H1 (cell line): ENCODE measurements around the gene UBE3B. TPM values are rescaled to one million over a fixed set of nuclear protein-coding genes. Genes with fewer than 3 reads are reported as not detected.

Experiments used
- CTCF ChIA-PET: fragments of 300-600 bp; sonication (Branson Sonifier 250); formaldehyde crosslinking; loops from one replicate; lab custom pipeline; 2021; ENCODE audit not compliant: partially characterized antibody; lab: Charles Lee
- POLR2A ChIA-PET: fragments of 300-600 bp; sonication (Branson Sonifier 250); formaldehyde crosslinking; loops from one replicate; lab custom pipeline; 2021; ENCODE audit warnings: inconsistent platforms; ENCODE audit not compliant: partially characterized antibody; lab: Charles Lee
- DNase-seq, 2 experiments: peaks; one replicate each; pipeline versions ENCODE4 v3.0.0 to v3.0.0-alpha.2; 2010 to 2022; ENCODE audit warnings: low spot score in 2 of 2, low read depth in 1 of 2, mixed read lengths in 1 of 2
- FAIRE-seq: peaks from 2 replicates; lab custom pipeline; 2011; peaks lifted over from hg19 to GRCh38; lab: Jason Lieb, UNC
- H2AFZ ChIP-seq: 2 replicates; pipeline ENCODE4 v1.8.1; 2012; ENCODE audit warnings: low read length, inconsistent platforms
- H2AK5ac ChIP-seq: 2 replicates; pipeline ENCODE4 v1.6.1; 2013; ENCODE audit warnings: low read depth, low read length
- H2BK120ac ChIP-seq: replicated peaks from 2 replicates; pipeline ENCODE3; 2013; ENCODE audit warnings: low read depth, low read length, inconsistent platforms
- H2BK12ac ChIP-seq: 2 replicates; pipeline ENCODE4 v1.6.1; 2013; ENCODE audit warnings: low read depth, low read length
- H2BK15ac ChIP-seq: 2 replicates; pipeline ENCODE4 v1.6.1; 2013; ENCODE audit warnings: low read length
- H2BK20ac ChIP-seq: 2 replicates; pipeline ENCODE4 v1.6.1; 2013; ENCODE audit warnings: low read length
- H2BK5ac ChIP-seq: 2 replicates; pipeline ENCODE4 v1.6.1; 2013; ENCODE audit warnings: low read depth, low read length
- H3K14ac ChIP-seq: 2 replicates; pipeline ENCODE4 v1.6.1; 2013; ENCODE audit warnings: inconsistent platforms; ENCODE audit not compliant: insufficient read length
- H3K18ac ChIP-seq: 2 replicates; pipeline ENCODE4 v1.6.1; 2013; ENCODE audit warnings: low read length; ENCODE audit errors: extremely low read depth
- H3K23ac ChIP-seq: 2 replicates; pipeline ENCODE4 v1.6.1; 2013; ENCODE audit warnings: inconsistent platforms; ENCODE audit not compliant: insufficient read length
- H3K23me2 ChIP-seq: 2 replicates; pipeline ENCODE4 v1.6.1; 2013; ENCODE audit warnings: low read depth, low read length
- H3K27ac ChIP-seq: 2 replicates; pipeline ENCODE4 v1.6.1; 2011; ENCODE audit warnings: low read depth, low read length, inconsistent platforms
- H3K27me3 ChIP-seq, 4 experiments: replicated peaks in 1 of 4; 1 replicate in 1 of 4; 2 replicates in 3 of 4; pipeline versions ENCODE4 v1.6.1 to v1.8.1; 2011 to 2013; ENCODE audit warnings: low read length in 3 of 4, mild to moderate bottlenecking in 3 of 4, inconsistent platforms in 2 of 4, mixed read lengths in 2 of 4, moderate library complexity in 1 of 4; ENCODE audit not compliant: control insufficient read depth in 3 of 4, insufficient read depth in 3 of 4; ENCODE audit errors: extremely low read depth in 1 of 4
- H3K36me3 ChIP-seq, 4 experiments: 2 replicates each; pipeline versions ENCODE4 v1.6.1 to v1.8.1; 2011 to 2013; ENCODE audit warnings: mild to moderate bottlenecking in 4 of 4, low read length in 3 of 4, moderate library complexity in 2 of 4, control low read depth in 1 of 4, inconsistent platforms in 1 of 4; ENCODE audit not compliant: insufficient read depth in 4 of 4, control insufficient read depth in 2 of 4
- H3K4ac ChIP-seq: replicated peaks from 2 replicates; pipeline ENCODE3; 2013; ENCODE audit warnings: low read length, low read depth, mixed read lengths, inconsistent platforms; ENCODE audit not compliant: insufficient read length
- H3K4me1 ChIP-seq, 4 experiments: replicated peaks in 1 of 4; 1 replicate in 1 of 4; 2 replicates in 3 of 4; pipeline versions ENCODE4 v1.6.1 to v1.8.1; 2011 to 2013; ENCODE audit warnings: low read length in 3 of 4, inconsistent platforms in 2 of 4, mixed read lengths in 1 of 4; ENCODE audit not compliant: insufficient read depth in 4 of 4, control insufficient read depth in 3 of 4
- H3K4me2 ChIP-seq, 2 experiments: 2 replicates each; pipeline versions ENCODE4 v1.6.1 to v1.8.1; 2011 to 2013; ENCODE audit warnings: low read depth in 2 of 2, low read length in 2 of 2, control low read depth in 1 of 2, inconsistent platforms in 1 of 2, mild to moderate bottlenecking in 1 of 2; ENCODE audit not compliant: insufficient read depth in 1 of 2
- H3K4me3 ChIP-seq, 4 experiments: fragments of 200-600, 300-600 bp in 1 of 4; sonication (generic), shearing (Covaris generic), sonication (Bioruptor Twin) in 1 of 4; 2 replicates each; pipeline versions ENCODE4 v1.5.1 to v1.8.1; 2011 to 2016; ENCODE audit warnings: low read length in 4 of 4, low read depth in 3 of 4, control low read depth in 2 of 4, inconsistent platforms in 2 of 4, mild to moderate bottlenecking in 2 of 4, mixed read lengths in 1 of 4, moderate library complexity in 1 of 4; ENCODE audit not compliant: insufficient read depth in 2 of 4; ENCODE audit errors: extremely low read depth in 1 of 4
- H3K56ac ChIP-seq: replicated peaks from 2 replicates; pipeline ENCODE3; 2013; ENCODE audit warnings: low read depth, mild to moderate bottlenecking, mixed read lengths, low read length, inconsistent platforms; ENCODE audit not compliant: insufficient read length
- H3K79me1 ChIP-seq: 2 replicates; pipeline ENCODE4 v1.6.1; 2013; ENCODE audit warnings: low read depth, low read length, control low read depth
- H3K79me2 ChIP-seq, 2 experiments: 2 replicates each; pipeline versions ENCODE4 v1.6.1 to v1.8.1; 2012 to 2013; ENCODE audit warnings: low read length in 2 of 2, mild to moderate bottlenecking in 2 of 2, inconsistent platforms in 1 of 2; ENCODE audit not compliant: insufficient read depth in 2 of 2, control insufficient read depth in 1 of 2
- H3K9ac ChIP-seq, 4 experiments: replicated peaks in 1 of 4; 1 replicate in 1 of 4; 2 replicates in 3 of 4; pipeline versions ENCODE4 v1.6.1 to v1.8.1; 2011 to 2013; ENCODE audit warnings: low read depth in 3 of 4, low read length in 3 of 4, control low read depth in 2 of 4, mild to moderate bottlenecking in 2 of 4, moderate library complexity in 2 of 4, inconsistent platforms in 1 of 4; ENCODE audit errors: extremely low read depth in 1 of 4
- H3K9me3 ChIP-seq, 2 experiments: 2 replicates each; pipeline versions ENCODE4 v1.6.1 to v1.8.1; 2012 to 2013; ENCODE audit warnings: mild to moderate bottlenecking in 2 of 2, moderate library complexity in 2 of 2, control low read depth in 1 of 2, inconsistent platforms in 1 of 2, low read depth in 1 of 2, low read length in 1 of 2, mixed read lengths in 1 of 2; ENCODE audit not compliant: insufficient read depth in 2 of 2
- H4K20me1 ChIP-seq, 2 experiments: replicated peaks in 1 of 2; 2 replicates each; pipeline versions ENCODE3 to v1.8.1; 2011 to 2013; ENCODE audit warnings: inconsistent platforms in 2 of 2, low read length in 2 of 2, mild to moderate bottlenecking in 1 of 2; ENCODE audit not compliant: insufficient read depth in 2 of 2, control insufficient read depth in 1 of 2
- H4K5ac ChIP-seq: 2 replicates; pipeline ENCODE4 v1.6.1; 2013; ENCODE audit warnings: low read length, low read depth, mixed read lengths, inconsistent platforms; ENCODE audit not compliant: insufficient read length
- H4K8ac ChIP-seq: 2 replicates; pipeline ENCODE4 v1.8.0; 2013; ENCODE audit warnings: mild to moderate bottlenecking, moderate library complexity, low read length, inconsistent platforms; ENCODE audit not compliant: insufficient read depth; ENCODE audit errors: extremely low read depth
- H4K91ac ChIP-seq: replicated peaks from 2 replicates; pipeline ENCODE3; 2013; ENCODE audit warnings: low read length, mixed read lengths, inconsistent platforms; ENCODE audit not compliant: insufficient read length
- BRCA1 ChIP-seq: IDR thresholded peaks from 2 replicates; pipeline ENCODE4 v1.6.1; 2012; ENCODE audit warnings: low read depth, low read length, improper control_type of control experiment
- EGR1 ChIP-seq: IDR thresholded peaks from 2 replicates; pipeline ENCODE4 v1.6.1; 2011; ENCODE audit warnings: low read depth, low read length, borderline replicate concordance
- POU5F1 ChIP-seq: IDR thresholded peaks from 2 replicates; pipeline ENCODE4 v1.6.1; 2011; ENCODE audit warnings: low read depth, mild to moderate bottlenecking, low read length, moderate library complexity
- WGBS, 2 experiments: shearing (Covaris generic) in 1 of 2; methylation state at CpG; one replicate each; pipeline versions ENCODE4 v1.1.6 to v1.1.7; 2013 to 2015; ENCODE audit warnings: low lambda C conversion rate in 2 of 2, mixed read lengths in 2 of 2, inconsistent platforms in 1 of 2, low coverage in 1 of 2, missing lambda C conversion rate in 1 of 2; ENCODE audit not compliant: insufficient replicate concordance in 2 of 2, insufficient coverage in 1 of 2, insufficient read length in 1 of 2; ENCODE audit errors: extremely low coverage in 1 of 2, missing lambda C conversion rate in 1 of 2; 5-methylcytosine and 5-hydroxymethylcytosine counted together
- polyA plus RNA-seq, 7 experiments: library from polyadenylated mRNA; depleted of rRNA in 3 of 7; stranded (reverse) in 5 of 7; unstranded in 2 of 7; fragments of >200 nt in 5 of 7; fragments of 200-250 nt in 2 of 7; gene quantifications; 1 replicate in 5 of 7; 2 replicates in 1 of 7; 4 replicates in 1 of 7; pipeline versions ENCODE4 v1.2.1 to v1.2.3, GENCODE V29; 2011 to 2013; ENCODE audit warnings: missing spikeins in 2 of 7, mixed read lengths in 2 of 7
- total RNA-seq: library from RNA; stranded (reverse); fragmentation: NEBNext Ultra II Directional; extraction: Animal tissue kit (Norgen Biotek cat#: 25700); gene quantifications from 2 replicates; pipeline ENCODE4 v1.2.1, GENCODE V29; 2021

The UBE3B gene
- total and polyA plus RNA-seq, 2 of the 8 experiments (the other 6 are each of a cell fraction or from before 2014, with no cell fraction given), result 14.0 to 21.1 TPM

GRCh38 chr12:109491671-109492070 is 14.2 kb downstream of the UBE3B start:
- no peak overlapping the region for H3K23ac ChIP-seq
- no peak overlapping the region for H3K9ac ChIP-seq
- no peaks in the 10 kb centered on the region for H3K79me2 ChIP-seq
- no peak overlapping the region for H2BK5ac ChIP-seq
- ChIA-PET CTCF (interaction anchor here (1.2 to 2.0 kb wide), 2 partner anchors 20 to 58 kb away, joined by 3 to 5 read pairs; no protein-coding TSS in a partner anchor), POLR2A (no interaction called here)
- H4K20me1 ChIP-seq, result peaks cover 0 to 4% of the 10 kb centered on the region in 2 experiments
- FAIRE-seq (no peak), DNase-seq (no peak)
- H3K56ac ChIP-seq, result no peak overlapping the region
- WGBS, 2 experiments, result 92% methylated on average over 4 of the region's 4 CpGs; no CpG with 5 or more reads in 1 of the 2 experiments
- H2BK15ac ChIP-seq, result no peak overlapping the region
- no peak for TF ChIP-seq EGR1
- no peak for TF ChIP-seq POU5F1
- no peak for TF ChIP-seq BRCA1
- H3K18ac ChIP-seq, result no peak overlapping the region
- H2BK12ac ChIP-seq, result no peak overlapping the region
- no peaks in the 10 kb centered on the region for H3K27me3 ChIP-seq
- H3K4me1 ChIP-seq, result no peaks in the 10 kb centered on the region
- H4K91ac ChIP-seq, result no peak overlapping the region
- peaks cover 7 to 56% (median 37%) of the 10 kb centered on the region in 4 experiments for H3K36me3 ChIP-seq
- no peak overlapping the region for H4K5ac ChIP-seq
- no peak overlapping the region for H2AFZ ChIP-seq
- no peak overlapping the region for H3K4me2 ChIP-seq
- H2BK20ac ChIP-seq, result no peak overlapping the region
- H3K9me3 ChIP-seq, result 0 out of 4 replicates have a peak, but pooled peaks cover 0 to 4% of the 10 kb centered on the region in 2 experiments
- H2AK5ac ChIP-seq, result no peak overlapping the region
- H3K23me2 ChIP-seq, result no peaks in the 10 kb centered on the region
- no peaks in the 10 kb centered on the region for H3K79me1 ChIP-seq
- H3K4ac ChIP-seq, result no peak overlapping the region
- H3K4me3 ChIP-seq, result no peak overlapping the region
- H4K8ac ChIP-seq, result no peak overlapping the region
- no peak overlapping the region for H2BK120ac ChIP-seq
- no peak overlapping the region for H3K14ac ChIP-seq
- no peak overlapping the region for H3K27ac ChIP-seq
